HepG2 (cell line): ENCODE measurements around the gene FTL. TPM values are rescaled to one million over a fixed set of nuclear protein-coding genes. Genes with fewer than 3 reads are reported as not detected.

Experiments used
- ARID3A ChIP-seq: IDR thresholded peaks from 2 replicates; pipeline ENCODE4 v1.6.1; 2012; ENCODE audit warnings: low read depth, low read length, improper control_type of control experiment
- ATF7 ChIP-seq, 2 experiments: fragments of 450-650 bp in 1 of 2; sonication (generic) in 1 of 2; formaldehyde crosslinking in 1 of 2; IDR thresholded peaks; 2 replicates each; pipeline versions ENCODE4 v1.4.0 to v1.6.1; 2016 to 2020; ENCODE audit warnings: antibody characterized with exemption in 1 of 2, mild to moderate bottlenecking in 1 of 2, missing genetic modification reagents in 1 of 2
- BATF2 ChIP-seq: sonication (generic); formaldehyde crosslinking; IDR thresholded peaks from 2 replicates; pipeline ENCODE4 v1.8.0; 2022; ENCODE audit warnings: mild to moderate bottlenecking, missing genetic modification reagents, moderate library complexity
- CERS6 ChIP-seq: sonication (generic); formaldehyde crosslinking; IDR thresholded peaks from 2 replicates; pipeline ENCODE4 v1.5.0; 2020; ENCODE audit warnings: missing genetic modification reagents
- CSRNP1 ChIP-seq: sonication (generic); formaldehyde crosslinking; IDR thresholded peaks from 2 replicates; pipeline ENCODE4 v1.8.1; 2023; ENCODE audit warnings: mild to moderate bottlenecking, missing genetic modification reagents
- MED8 ChIP-seq: sonication (generic); formaldehyde crosslinking; IDR thresholded peaks from 2 replicates; pipeline ENCODE4 v1.8.1; 2023; ENCODE audit warnings: mild to moderate bottlenecking, missing genetic modification reagents; ENCODE audit not compliant: insufficient replicate concordance
- RARG ChIP-seq: sonication (generic); formaldehyde crosslinking; IDR thresholded peaks from 2 replicates; pipeline ENCODE4 v1.4.0; 2020; ENCODE audit warnings: low read depth, mild to moderate bottlenecking, missing genetic modification reagents
- SATB2 ChIP-seq: sonication (generic); formaldehyde crosslinking; IDR thresholded peaks from 2 replicates; pipeline ENCODE4 v1.5.0; 2020; ENCODE audit warnings: missing genetic modification reagents
- SIN3A ChIP-seq: IDR thresholded peaks from 2 replicates; pipeline ENCODE4 v1.6.1; 2011; ENCODE audit warnings: low read depth, mild to moderate bottlenecking, control low read depth, low read length, borderline replicate concordance
- SSRP1 ChIP-seq: IDR thresholded peaks from 2 replicates; pipeline ENCODE4 v1.6.1; 2016; ENCODE audit warnings: control low read depth
- SYNCRIP ChIP-seq: fragments of 200-400 bp; formaldehyde crosslinking; IDR thresholded peaks from 2 replicates; pipeline ENCODE4 v1.6.1; 2018; ENCODE audit warnings: mild to moderate bottlenecking, low read depth, low read length; ENCODE audit not compliant: insufficient read depth
- TEAD2 ChIP-seq: sonication (generic); formaldehyde crosslinking; IDR thresholded peaks from 2 replicates; pipeline ENCODE4 v1.9.0; 2021; ENCODE audit warnings: missing genetic modification reagents
- ZBTB7A ChIP-seq: sonication (generic); formaldehyde crosslinking; IDR thresholded peaks from 2 replicates; pipeline ENCODE4 v1.8.0; 2022; ENCODE audit warnings: mild to moderate bottlenecking, missing genetic modification reagents
- ZFP36 ChIP-seq: fragments of 150-350 bp; IDR thresholded peaks from 2 replicates; pipeline ENCODE4 v1.6.1; 2018; ENCODE audit warnings: borderline replicate concordance, low read length, low read depth; ENCODE audit not compliant: partially characterized antibody
- ZMAT3 ChIP-seq: sonication (generic); formaldehyde crosslinking; conservative IDR thresholded peaks from 2 replicates; pipeline ENCODE4 v1.7.0; 2021; ENCODE audit warnings: missing genetic modification reagents
- ZNF256 ChIP-seq: sonication (generic); formaldehyde crosslinking; conservative IDR thresholded peaks from 2 replicates; pipeline ENCODE4 v1.4.0; 2020; ENCODE audit warnings: missing genetic modification reagents
- ZNF414 ChIP-seq: sonication (generic); formaldehyde crosslinking; IDR thresholded peaks from 2 replicates; pipeline ENCODE4 v1.5.0; 2020; ENCODE audit warnings: missing genetic modification reagents
- ZNF557 ChIP-seq: sonication (generic); formaldehyde crosslinking; IDR thresholded peaks from 2 replicates; pipeline ENCODE4 v1.4.0; 2020; ENCODE audit warnings: missing genetic modification reagents
- ZNF562 ChIP-seq: sonication (generic); formaldehyde crosslinking; IDR thresholded peaks from 2 replicates; pipeline ENCODE4 v1.8.0; 2022; ENCODE audit warnings: missing genetic modification reagents, borderline replicate concordance
- ZNF7 ChIP-seq: IDR thresholded peaks from 2 replicates; pipeline ENCODE4 v1.6.1; 2016; ENCODE audit warnings: missing biosample characterization, missing genetic modification reagents
- ZNF747 ChIP-seq: sonication (generic); formaldehyde crosslinking; IDR thresholded peaks from 2 replicates; pipeline ENCODE4 v1.8.1; 2023; ENCODE audit warnings: missing genetic modification reagents, mild to moderate bottlenecking, borderline replicate concordance
- ZNF75D ChIP-seq: sonication (generic); formaldehyde crosslinking; IDR thresholded peaks from 2 replicates; pipeline ENCODE4 v1.8.1; 2023; ENCODE audit warnings: missing genetic modification reagents, mild to moderate bottlenecking, borderline replicate concordance
- polyA plus RNA-seq, 8 experiments: library from polyadenylated mRNA; depleted of rRNA in 3 of 8; stranded (reverse) in 7 of 8; unstranded in 1 of 8; fragments of >200 nt; fragmentation: Illumina TruSeq in 4 of 8; extraction: Trizol in 4 of 8; gene quantifications; 2 replicates each; pipeline versions ENCODE4 v1.2.1 to v1.2.3, GENCODE V29; 2011 to 2016; ENCODE audit warnings: low read depth in 4 of 8, missing spikeins in 1 of 8, mixed read lengths in 1 of 8; ENCODE audit not compliant: insufficient read depth in 1 of 8
- total RNA-seq, 5 experiments: library from RNA; depleted of rRNA; stranded (reverse); fragments of >200 nt; fragmentation: Illumina TruSeq; extraction: Trizol; gene quantifications; 2 replicates each; pipeline ENCODE4 v1.2.3, GENCODE V29; 2016; ENCODE audit warnings: low read depth in 1 of 5

FTL gene
- total and polyA plus RNA-seq, 2 of the 13 experiments (the other 11 are each of a cell fraction or from before 2014, with no cell fraction given) = 2,721 to 8,800 TPM

GRCh38 chr19:48967346-48968178 lies 2.5 kb downstream of the FTL start (continued):
- TF ChIP-seq CSRNP1 = no peak; the same call in 1 of the 2 replicates
- TF ChIP-seq SIN3A = peak; percentile 50; the same call in 1 of the 2 replicates
- TF ChIP-seq MED8 (CRISPR knock-in tag) = peak; percentile 67
- no peak for TF ChIP-seq ARID3A
- no peak for TF ChIP-seq SYNCRIP
- no peak for TF ChIP-seq ZNF414 (CRISPR knock-in tag)
- TF ChIP-seq ZNF557 (CRISPR knock-in tag) = no peak
- TF ChIP-seq SATB2 (CRISPR knock-in tag) = no peak; the same call in 1 of the 2 replicates
- no peak; the same call in 1 of the 2 replicates for TF ChIP-seq ZNF562 (CRISPR knock-in tag)
- TF ChIP-seq ZMAT3 (CRISPR knock-in tag) = no peak
- peak; percentile 21; the same call in 1 of the 2 replicates for TF ChIP-seq BATF2
- TF ChIP-seq TEAD2 (CRISPR knock-in tag) = no peak
- TF ChIP-seq CERS6 (CRISPR knock-in tag) = no peak
- no peak; the same call in 1 of the 2 replicates for TF ChIP-seq ZNF747 (CRISPR knock-in tag)
- TF ChIP-seq ZNF75D (CRISPR knock-in tag) = no peak
- TF ChIP-seq ZNF256 (CRISPR knock-in tag) = no peak; the same call in 1 of the 2 replicates
- no peak for TF ChIP-seq ZNF7 (CRISPR knock-in tag)
- no peak for TF ChIP-seq ZFP36
- TF ChIP-seq ZBTB7A (CRISPR knock-in tag) = no peak
- no peak for TF ChIP-seq RARG (CRISPR knock-in tag)
- peak; percentile 65; the same call in 1 of the 2 replicates for TF ChIP-seq SSRP1 (CRISPR knock-in tag)
- no peak for TF ChIP-seq ATF7 (IDR thresholded peaks at IDR 0.05)
- TF ChIP-seq ATF7 (CRISPR knock-in tag; IDR thresholded peaks at IDR 0.05) = no peak
